Measurements from ENCODE around the gene TMEM223.
"Not testable (repeated sequence)": the region's sequence is repeated elsewhere in the genome, so short reads cannot be mapped to it uniquely, and the experiment has no call there.

TMEM223 gene

GRCh38 chr11:62752177-62752785 lies 39.5 kb downstream of the TMEM223 start:
- no peak for DNase-seq

GRCh38 chr11:62749931-62750330 lies 41.9 kb downstream of the TMEM223 start:
- DNase-seq = not testable (repeated sequence)

- DNase-seq = no peak
These were observed 44.2 kb downstream of the TMEM223 start for GRCh38 chr11:62747475-62748160.
